B cell (primary cell): Measurements from ENCODE around the gene UBE2E3. TPM values are rescaled to one million over a fixed set of nuclear protein-coding genes. Genes with fewer than 3 reads are reported as not detected.

ENCODE experiments used
- ATAC-seq: fragments of 200-7000 bp; cut with Tn5 transposase; one replicate; pipeline ENCODE4 v1.10.0; 2021; ENCODE audit warnings: low read depth, mild to moderate bottlenecking, moderate number of reproducible peaks, moderate library complexity
- CTCF ChIA-PET: fragments of 350-600 bp; sonication (Branson Sonifier 250); formaldehyde crosslinking; loops from one replicate; lab custom pipeline; 2021; ENCODE audit warnings: antibody characterized with exemption, inconsistent platforms; lab: Charles Lee
- POLR2A ChIA-PET: fragments of 350-600 bp; sonication (Branson Sonifier 250); formaldehyde crosslinking; loops from one replicate; lab custom pipeline; 2021; ENCODE audit warnings: antibody characterized with exemption; lab: Charles Lee
- DNase-seq: peaks from one replicate; pipeline ENCODE4 v3.0.0; 2013
- H2AFZ ChIP-seq: 2 replicates; pipeline ENCODE4 v1.6.1; 2012; ENCODE audit warnings: mild to moderate bottlenecking, low read depth, low read length; ENCODE audit not compliant: insufficient read depth, poor library complexity, severe bottlenecking
- H3K27ac ChIP-seq, 2 donors: 1 replicate in 1 of 2; 2 replicates in 1 of 2; pipeline ENCODE4 v1.5.1; 2012 to 2013; ENCODE audit warnings: low read length in 2 of 2, mild to moderate bottlenecking in 2 of 2, moderate library complexity in 1 of 2
- H3K27me3 ChIP-seq, 4 experiments: fragments of 200-600 bp in 1 of 4; sonication (generic) in 1 of 4; replicated peaks in 1 of 4; 1 replicate in 2 of 4; 2 replicates in 2 of 4; pipeline versions ENCODE4 v1.6.1 to v1.7.0; 2013 to 2016; ENCODE audit warnings: low read length in 3 of 4, mild to moderate bottlenecking in 2 of 4, mixed read lengths in 1 of 4, moderate library complexity in 1 of 4; ENCODE audit not compliant: insufficient read depth in 4 of 4, control insufficient read depth in 3 of 4; ENCODE audit errors: control extremely low read depth in 1 of 4
- H3K36me3 ChIP-seq, 2 experiments: replicated peaks in 1 of 2; 1 replicate in 1 of 2; 2 replicates in 1 of 2; pipeline versions ENCODE4 v1.6.1 to v1.7.1; 2013; ENCODE audit warnings: low read length in 1 of 2; ENCODE audit not compliant: insufficient read depth in 2 of 2, control insufficient read depth in 1 of 2; ENCODE audit errors: control extremely low read depth in 1 of 2, extremely low read depth in 1 of 2
- H3K4me1 ChIP-seq, 2 donors: fragments of 200-600 bp in 1 of 2; sonication (generic) in 1 of 2; 1 replicate in 1 of 2; 2 replicates in 1 of 2; pipeline versions ENCODE4 v1.5.1 to v1.6.1; 2013 to 2017; ENCODE audit warnings: low read length in 2 of 2; ENCODE audit not compliant: control insufficient read depth in 2 of 2, insufficient read depth in 2 of 2
- H3K4me2 ChIP-seq: replicated peaks from 2 replicates; pipeline ENCODE3; 2012; ENCODE audit warnings: mild to moderate bottlenecking, low read depth, low read length; ENCODE audit not compliant: poor library complexity, severe bottlenecking
- H3K4me3 ChIP-seq, 5 experiments: fragments of 200-600 bp in 1 of 5; sonication (generic) in 1 of 5; 1 replicate in 3 of 5; 2 replicates in 2 of 5; pipeline versions ENCODE4 v1.5.1 to v1.7.0; 2011 to 2016; ENCODE audit warnings: low read length in 4 of 5, mild to moderate bottlenecking in 4 of 5, low read depth in 2 of 5, control low read depth in 1 of 5, moderate library complexity in 1 of 5; ENCODE audit not compliant: insufficient read depth in 1 of 5; ENCODE audit errors: control extremely low read depth in 1 of 5, extremely low read depth in 1 of 5
- H3K79me2 ChIP-seq: fragments of 200-600 bp; sonication (generic); one replicate; pipeline ENCODE4 v1.6.0; 2016; ENCODE audit warnings: low read length; ENCODE audit not compliant: control insufficient read depth, insufficient read depth
- H3K9ac ChIP-seq: fragments of 200-600 bp; sonication (generic); 2 replicates; pipeline ENCODE4 v1.6.1; 2017; ENCODE audit warnings: mild to moderate bottlenecking, low read length, moderate library complexity
- H3K9me3 ChIP-seq, 3 donors: one replicate each; pipeline versions ENCODE4 v1.6.1 to v1.7.1; 2013; ENCODE audit warnings: low read length in 2 of 3; ENCODE audit not compliant: control insufficient read depth in 2 of 3, insufficient read depth in 1 of 3; ENCODE audit errors: control extremely low read depth in 1 of 3
- H4K20me1 ChIP-seq: 2 replicates; pipeline ENCODE4 v1.6.0; 2012; ENCODE audit warnings: mild to moderate bottlenecking, low read length; ENCODE audit not compliant: insufficient read depth, control insufficient read depth, poor library complexity, severe bottlenecking
- H3K27ac Mint-ChIP-seq: one replicate; pipeline ENCODE4 v1.8.0; 2021; ENCODE audit warnings: mixed read lengths
- H3K27me3 Mint-ChIP-seq: one replicate; pipeline ENCODE4 v1.8.0; 2021; ENCODE audit warnings: mixed read lengths
- H3K4me1 Mint-ChIP-seq: one replicate; pipeline ENCODE4 v1.8.0; 2021; ENCODE audit warnings: mixed read lengths
- H3K4me3 Mint-ChIP-seq: one replicate; pipeline ENCODE4 v1.8.0; 2021; ENCODE audit warnings: mixed read lengths
- H3K9me3 Mint-ChIP-seq: one replicate; pipeline ENCODE4 v1.8.0; 2022; ENCODE audit warnings: mixed read lengths; ENCODE audit not compliant: insufficient read depth
- EZH2 ChIP-seq: IDR thresholded peaks from 2 replicates; pipeline ENCODE4 v1.6.1; 2012; ENCODE audit warnings: borderline replicate concordance, low read depth, mild to moderate bottlenecking, moderate library complexity, low read length; ENCODE audit not compliant: insufficient read depth, poor library complexity, severe bottlenecking
- WGBS: methylation state at CpG from one replicate; pipeline ENCODE4 v1.1.5; 2013; ENCODE audit warnings: missing lambda C conversion rate; ENCODE audit not compliant: insufficient coverage; 5-methylcytosine and 5-hydroxymethylcytosine counted together
- intact Hi-C: fragments of 100-400 bp; cut with micrococcal nuclease; formaldehyde crosslinking; loops from one replicate; pipeline ENCODE4 v1.10.0; 2022
- polyA plus RNA-seq: library from polyadenylated mRNA; depleted of rRNA; stranded (reverse); fragments of >200 nt; gene quantifications from 2 replicates; pipeline ENCODE4 v1.2.3, GENCODE V29; 2012
- total RNA-seq, 2 donors: library from RNA; stranded (reverse); fragments of 120-200 nt in 1 of 2; gene quantifications; 1 replicate in 1 of 2; 2 replicates in 1 of 2; pipeline versions ENCODE4 v1.2.3 to v1.2.4, GENCODE V29; 2013 to 2022
- TF ChIP-seq, protein P1 (sequence below): fragments of 200-600 bp; IDR thresholded peaks from one replicate; pipeline ENCODE4 v1.8.0; 2022; ENCODE audit warnings: antibody characterized with exemption, mild to moderate bottlenecking

UBE2E3 gene
- total and polyA plus RNA-seq, 2 donors (not counting 1 experiment from before 2014, with no cell fraction given), result 26.7 to 31.6 TPM

- Histone ChIP-seq H3K4me1 (no peaks in the 10 kb centered on the region), H4K20me1 (no peaks in the 10 kb centered on the region), H3K36me3 (peaks cover 2 to 4% of the 10 kb centered on the region in 2 experiments), H3K27ac (no peak overlapping the region), H3K4me3 (no peak overlapping the region), H3K4me2 (no peak overlapping the region), H3K79me2 (peaks cover 27% of the 10 kb centered on the region), H3K9me3 (no peaks in the 10 kb centered on the region), H3K9ac (no peak overlapping the region), H2AFZ (no peak overlapping the region), H3K27me3 (no peaks in the 10 kb centered on the region)
- Mint-ChIP-seq H3K27me3 (no peaks in the 10 kb centered on the region), H3K4me3 (no peak overlapping the region), H3K4me1 (peaks cover 5% of the 10 kb centered on the region), H3K9me3 (no peaks in the 10 kb centered on the region), H3K27ac (no peak overlapping the region)
- no CpG with 5 or more reads among the region's 1 CpG for WGBS
- TF ChIP-seq EZH2, result no peak
- TF ChIP-seq, protein P1, sequence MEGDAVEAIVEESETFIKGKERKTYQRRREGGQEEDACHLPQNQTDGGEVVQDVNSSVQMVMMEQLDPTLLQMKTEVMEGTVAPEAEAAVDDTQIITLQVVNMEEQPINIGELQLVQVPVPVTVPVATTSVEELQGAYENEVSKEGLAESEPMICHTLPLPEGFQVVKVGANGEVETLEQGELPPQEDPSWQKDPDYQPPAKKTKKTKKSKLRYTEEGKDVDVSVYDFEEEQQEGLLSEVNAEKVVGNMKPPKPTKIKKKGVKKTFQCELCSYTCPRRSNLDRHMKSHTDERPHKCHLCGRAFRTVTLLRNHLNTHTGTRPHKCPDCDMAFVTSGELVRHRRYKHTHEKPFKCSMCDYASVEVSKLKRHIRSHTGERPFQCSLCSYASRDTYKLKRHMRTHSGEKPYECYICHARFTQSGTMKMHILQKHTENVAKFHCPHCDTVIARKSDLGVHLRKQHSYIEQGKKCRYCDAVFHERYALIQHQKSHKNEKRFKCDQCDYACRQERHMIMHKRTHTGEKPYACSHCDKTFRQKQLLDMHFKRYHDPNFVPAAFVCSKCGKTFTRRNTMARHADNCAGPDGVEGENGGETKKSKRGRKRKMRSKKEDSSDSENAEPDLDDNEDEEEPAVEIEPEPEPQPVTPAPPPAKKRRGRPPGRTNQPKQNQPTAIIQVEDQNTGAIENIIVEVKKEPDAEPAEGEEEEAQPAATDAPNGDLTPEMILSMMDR, result no peak
- ChIA-PET POLR2A (no interaction called here), CTCF (interaction anchor here (1.2 kb wide), 1 partner anchor 10 kb away, joined by 4 read pairs; no protein-coding TSS in a partner anchor)
- no peak for ATAC-seq
- DNase-seq, result no peak
- intact Hi-C loops, result no loop called here
Observed at GRCh38 chr2:180990794-180991193, 10.4 kb downstream of the UBE2E3 start.

GRCh38 chr2:180991361-180991760, 11.0 kb downstream of the UBE2E3 start:
- Mint-ChIP-seq H3K27me3 (no peaks in the 10 kb centered on the region), H3K4me3 (no peak overlapping the region), H3K27ac (no peak overlapping the region), H3K4me1 (peaks cover 2% of the 10 kb centered on the region), H3K9me3 (no peaks in the 10 kb centered on the region)
- Histone ChIP-seq H3K36me3 (peaks cover 2 to 4% of the 10 kb centered on the region in 2 experiments), H3K9me3 (no peaks in the 10 kb centered on the region), H2AFZ (no peak overlapping the region), H3K4me3 (no peak overlapping the region), H3K9ac (no peak overlapping the region), H3K79me2 (peaks cover 22% of the 10 kb centered on the region), H3K27ac (no peak overlapping the region), H3K4me2 (no peak overlapping the region), H4K20me1 (no peaks in the 10 kb centered on the region), H3K4me1 (no peaks in the 10 kb centered on the region), H3K27me3 (no peaks in the 10 kb centered on the region)
- DNase-seq (no peak), ATAC-seq (no peak)
- TF ChIP-seq, protein P1, result no peak
- no peak for TF ChIP-seq EZH2
- 100% methylated on average over 1 of the region's 3 CpGs for WGBS
- POLR2A ChIA-PET, result no interaction called here
- CTCF ChIA-PET, result interaction anchor here (1.2 kb wide), 1 partner anchor 10 kb away, joined by 4 read pairs; no protein-coding TSS in a partner anchor
- intact Hi-C loops, result no loop called here
